SK-N-SH (cell line): ENCODE results near the gene TBX2. TPM values are rescaled to one million over a fixed set of nuclear protein-coding genes. Genes with fewer than 3 reads are reported as not detected.

Source experiments
- CTCF ChIA-PET: fragments of 300-600, 350-600 bp; formaldehyde crosslinking; extraction: SDS; loops from one replicate; lab custom pipeline; 2021; lab: Yijun Ruan, JAX
- POLR2A ChIA-PET: fragments of 350-600 bp; sonication (Branson Sonifier 250); formaldehyde crosslinking; extraction: SDS; loops from one replicate; lab custom pipeline; 2020; ENCODE audit warnings: antibody characterized with exemption, inconsistent platforms; lab: Yijun Ruan, JAX
- DNase-seq: peaks from one replicate; pipeline ENCODE4 v3.0.0; 2012
- H2AFZ ChIP-seq: fragments of 200-600 bp; sonication (generic); 2 replicates; pipeline ENCODE4 v1.8.1; 2016; ENCODE audit warnings: antibody characterized with exemption, mild to moderate bottlenecking, low read depth
- H3F3A ChIP-seq: fragments of 200-600 bp; sonication (generic); replicated peaks from 2 replicates; pipeline ENCODE3; 2016; ENCODE audit warnings: antibody characterized with exemption, mild to moderate bottlenecking; ENCODE audit not compliant: insufficient read depth
- H3K27ac ChIP-seq, 2 experiments: fragments of 200-500 bp in 1 of 2; fragments of 200-600 bp in 1 of 2; sonication (Bioruptor generic) in 1 of 2; sonication (generic), shearing (Covaris generic) in 1 of 2; 2 replicates each; pipeline versions ENCODE4 v1.5.1 to v1.6.1; 2014 to 2016; ENCODE audit warnings: low read depth in 2 of 2, inconsistent platforms in 1 of 2, low read length in 1 of 2, mild to moderate bottlenecking in 1 of 2, mixed read lengths in 1 of 2
- H3K27me3 ChIP-seq: fragments of 200-600 bp; sonication (generic), shearing (Covaris generic); 2 replicates; pipeline ENCODE4 v1.6.1; 2016; ENCODE audit warnings: mixed run types; ENCODE audit not compliant: insufficient read depth
- H3K36me3 ChIP-seq, 2 experiments: fragments of 200-500 bp in 1 of 2; fragments of 200-600 bp in 1 of 2; sonication (Bioruptor generic) in 1 of 2; sonication (generic) in 1 of 2; replicated peaks in 1 of 2; 2 replicates each; pipeline versions ENCODE3 to v1.5.1; 2014 to 2016; ENCODE audit warnings: low read length in 1 of 2, mild to moderate bottlenecking in 1 of 2; ENCODE audit not compliant: insufficient read depth in 2 of 2, control insufficient read depth in 1 of 2
- H3K4me1 ChIP-seq, 2 experiments: fragments of 200-500 bp in 1 of 2; fragments of 200-600 bp in 1 of 2; sonication (Bioruptor generic) in 1 of 2; sonication (generic), shearing (Covaris generic) in 1 of 2; 2 replicates each; pipeline versions ENCODE4 v1.5.1 to v1.6.1; 2014 to 2016; ENCODE audit warnings: low read depth in 1 of 2, low read length in 1 of 2, mixed run types in 1 of 2; ENCODE audit not compliant: insufficient read depth in 2 of 2, control insufficient read depth in 1 of 2
- H3K4me2 ChIP-seq: fragments of 200-600 bp; sonication (generic), shearing (Covaris generic); 2 replicates; pipeline ENCODE4 v1.6.1; 2017; ENCODE audit warnings: mixed run types
- H3K4me3 ChIP-seq, 2 experiments: fragments of 200-500 bp in 1 of 2; fragments of 200-600 bp in 1 of 2; sonication (Bioruptor generic) in 1 of 2; sonication (generic), shearing (Covaris generic) in 1 of 2; 2 replicates each; pipeline versions ENCODE4 v1.5.1 to v1.8.1; 2014 to 2016; ENCODE audit warnings: low read depth in 2 of 2, inconsistent platforms in 1 of 2, low read length in 1 of 2, mild to moderate bottlenecking in 1 of 2, mixed read lengths in 1 of 2, moderate library complexity in 1 of 2
- H3K79me2 ChIP-seq: fragments of 200-600 bp; sonication (generic); 2 replicates; pipeline ENCODE4 v1.8.1; 2017; ENCODE audit warnings: mild to moderate bottlenecking; ENCODE audit not compliant: insufficient read depth
- H3K9ac ChIP-seq: fragments of 200-600 bp; sonication (generic); 2 replicates; pipeline ENCODE4 v1.6.1; 2017; ENCODE audit warnings: mixed run types
- H3K9me2 ChIP-seq: fragments of 200-600 bp; sonication (generic); 2 replicates; pipeline ENCODE4 v1.6.1; 2017; ENCODE audit warnings: mixed run types
- H3K9me3 ChIP-seq: fragments of 200-600 bp; sonication (generic); 2 replicates; pipeline ENCODE4 v1.6.1; 2017; ENCODE audit warnings: mixed run types, mild to moderate bottlenecking, moderate library complexity
- H4K20me1 ChIP-seq: fragments of 200-600 bp; sonication (generic); 2 replicates; pipeline ENCODE4 v1.6.1; 2017; ENCODE audit warnings: mild to moderate bottlenecking, mixed run types; ENCODE audit not compliant: insufficient read depth
- ELF1 ChIP-seq: IDR thresholded peaks from 2 replicates; pipeline ENCODE4 v1.4.0; 2012
- EZH2phosphoT487 ChIP-seq: fragments of 200-600 bp; sonication (generic); IDR thresholded peaks from 2 replicates; pipeline ENCODE4 v1.6.1; 2017; ENCODE audit warnings: low read depth, mixed run types, mild to moderate bottlenecking, antibody characterized with exemption, moderate library complexity, borderline replicate concordance
- FOXJ3 ChIP-seq: sonication (generic); formaldehyde crosslinking; IDR thresholded peaks from 2 replicates; pipeline ENCODE4 v1.5.1; 2020; ENCODE audit warnings: mild to moderate bottlenecking, missing genetic modification reagents
- GABPA ChIP-seq: IDR thresholded peaks from 2 replicates; pipeline ENCODE4 v1.4.0; 2012; ENCODE audit warnings: low read depth, mild to moderate bottlenecking
- GATA2 ChIP-seq: sonication (generic); formaldehyde crosslinking; IDR thresholded peaks from 2 replicates; pipeline ENCODE4 v1.5.0; 2020; ENCODE audit warnings: mild to moderate bottlenecking, missing genetic modification reagents
- JUND ChIP-seq: IDR thresholded peaks from 2 replicates; pipeline ENCODE4 v1.4.0; 2012
- MXI1 ChIP-seq: IDR thresholded peaks from 2 replicates; pipeline ENCODE4 v1.6.1; 2012; ENCODE audit warnings: mild to moderate bottlenecking, low read depth, low read length, improper control_type of control experiment
- NRF1 ChIP-seq: IDR thresholded peaks from 2 replicates; pipeline ENCODE4 v1.6.1; 2012; ENCODE audit warnings: low read depth, mild to moderate bottlenecking, low read length
- POLR2AphosphoS5 ChIP-seq: IDR thresholded peaks from 2 replicates; pipeline ENCODE4 v1.6.1; 2012; ENCODE audit warnings: low read depth, low read length
- RAD21 ChIP-seq: IDR thresholded peaks from 2 replicates; pipeline ENCODE4 v1.6.1; 2012; ENCODE audit warnings: mild to moderate bottlenecking, low read length
- RCOR1 ChIP-seq: fragments of 150-350 bp; IDR thresholded peaks from 2 replicates; pipeline ENCODE4 v1.6.1; 2017; ENCODE audit warnings: antibody characterized with exemption, low read length
- RXRA ChIP-seq: IDR thresholded peaks from 2 replicates; pipeline ENCODE4 v1.4.0; 2012; ENCODE audit warnings: low read depth, mild to moderate bottlenecking, borderline replicate concordance
- SIN3A ChIP-seq: IDR thresholded peaks from 2 replicates; pipeline ENCODE4 v1.6.1; 2012; ENCODE audit warnings: low read depth, mild to moderate bottlenecking, low read length, moderate library complexity, borderline replicate concordance
- TAF1 ChIP-seq: IDR thresholded peaks from 2 replicates; pipeline ENCODE4 v1.6.1; 2012; ENCODE audit warnings: low read depth, mild to moderate bottlenecking, low read length, moderate library complexity, borderline replicate concordance
- TCF12 ChIP-seq: IDR thresholded peaks from 2 replicates; pipeline ENCODE4 v1.4.0; 2012
- TEAD4 ChIP-seq: IDR thresholded peaks from 2 replicates; pipeline ENCODE4 v1.4.0; 2012; ENCODE audit warnings: mild to moderate bottlenecking, borderline replicate concordance; ENCODE audit not compliant: insufficient read depth
- YY1 ChIP-seq: IDR thresholded peaks from 2 replicates; pipeline ENCODE4 v1.4.0; 2012; ENCODE audit warnings: low read depth, mild to moderate bottlenecking
- WGBS: methylation state at CpG from one replicate; pipeline ENCODE4 v1.1.6; 2017; ENCODE audit warnings: low lambda C conversion rate; 5-methylcytosine and 5-hydroxymethylcytosine counted together
- polyA plus RNA-seq, 3 experiments: library from polyadenylated mRNA; depleted of rRNA; stranded (reverse); fragments of >200 nt; gene quantifications; 2 replicates each; pipeline ENCODE4 v1.2.3, GENCODE V29; 2012
- TF ChIP-seq, protein P1 (sequence below): IDR thresholded peaks from 2 replicates; pipeline ENCODE4 v1.4.0; 2012; ENCODE audit warnings: low read depth, borderline replicate concordance
- TF ChIP-seq, protein P2 (sequence below): IDR thresholded peaks from 2 replicates; pipeline ENCODE4 v1.4.0; 2012; ENCODE audit warnings: low read depth, borderline replicate concordance
- TF ChIP-seq, protein P3 (sequence below): fragments of 150-350 bp; IDR thresholded peaks from 2 replicates; pipeline ENCODE4 v1.6.1; 2017; ENCODE audit warnings: antibody characterized with exemption, low read length, low read depth, borderline replicate concordance
- TF ChIP-seq, protein P4 (sequence below): fragments of 200-600 bp; sonication (generic); IDR thresholded peaks from 2 replicates; pipeline ENCODE4 v1.6.1; 2017; ENCODE audit warnings: antibody characterized with exemption, mild to moderate bottlenecking, moderate library complexity
- TF ChIP-seq, protein P5 (sequence below): IDR thresholded peaks from 2 replicates; pipeline ENCODE4 v1.6.1; 2012; ENCODE audit warnings: mild to moderate bottlenecking, low read depth, low read length, moderate library complexity
- TF ChIP-seq, protein P6 (sequence below): IDR thresholded peaks from 2 replicates; pipeline ENCODE4; 2012

TBX2 gene
- polyA plus RNA-seq, 1 of the 3 experiments (the other 2 are of a cell fraction), result 57.8 TPM

DNA sequence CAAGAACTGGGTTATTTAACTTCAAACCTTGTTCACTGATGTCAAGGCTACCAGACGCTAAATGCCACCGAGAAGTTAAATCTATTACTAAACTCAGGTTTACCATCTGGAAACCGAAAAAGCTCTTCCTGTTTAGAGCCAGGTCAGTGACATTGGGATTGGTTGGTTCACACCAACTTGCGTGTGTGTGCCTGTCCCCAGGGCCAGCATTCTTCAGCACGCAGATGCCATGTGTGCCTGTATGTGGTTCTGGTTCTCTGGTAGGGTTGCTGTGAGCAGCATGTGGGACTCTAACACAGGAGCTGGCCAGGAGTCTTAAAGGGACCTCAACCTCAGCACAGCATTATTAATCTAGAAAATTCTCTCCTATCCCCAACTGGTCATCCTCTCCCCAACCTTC is 18.1 kb upstream of the TBX2 start:
- CTCF ChIA-PET, result interaction anchor here (0.6 to 9.4 kb wide), 16 partner anchors 8 to 661 kb away, joined by 3 to 133 read pairs (median 4); partner anchors contain the start of gene TBX2
- peak overlapping the region in 1 of 2 experiments; percentile 15; a peak in 1 of 4 replicates for H3K4me3 ChIP-seq
- no peaks in the 10 kb centered on the region for H3K79me2 ChIP-seq
- no peaks in the 10 kb centered on the region for H3K9me2 ChIP-seq
- no peaks in the 10 kb centered on the region for H3F3A ChIP-seq
- peak; percentile 76 for DNase-seq
- no peaks in the 10 kb centered on the region for H4K20me1 ChIP-seq
- H3K4me1 ChIP-seq, result peaks cover 0 to 78% of the 10 kb centered on the region in 2 experiments; a peak in 3 of 4 replicates
- no peaks in the 10 kb centered on the region for H3K9me3 ChIP-seq
- 80% methylated on average over 5 of the region's 5 CpGs for WGBS
- no peak overlapping the region for H2AFZ ChIP-seq
- H3K36me3 ChIP-seq, result no peaks in the 10 kb centered on the region
- H3K27me3 ChIP-seq, result no peaks in the 10 kb centered on the region
- no peak overlapping the region for H3K9ac ChIP-seq
- POLR2A ChIA-PET, result interaction anchor here (0.6 to 7.5 kb wide), 8 partner anchors 15 to 237 kb away, joined by 3 to 105 read pairs (median 6); partner anchors contain the start of gene TBX2
- no peak overlapping the region for H3K4me2 ChIP-seq
- peak overlapping the region; percentile 6 to 98; a peak in 3 of 4 replicates for H3K27ac ChIP-seq
- TF ChIP-seq, protein P1, sequence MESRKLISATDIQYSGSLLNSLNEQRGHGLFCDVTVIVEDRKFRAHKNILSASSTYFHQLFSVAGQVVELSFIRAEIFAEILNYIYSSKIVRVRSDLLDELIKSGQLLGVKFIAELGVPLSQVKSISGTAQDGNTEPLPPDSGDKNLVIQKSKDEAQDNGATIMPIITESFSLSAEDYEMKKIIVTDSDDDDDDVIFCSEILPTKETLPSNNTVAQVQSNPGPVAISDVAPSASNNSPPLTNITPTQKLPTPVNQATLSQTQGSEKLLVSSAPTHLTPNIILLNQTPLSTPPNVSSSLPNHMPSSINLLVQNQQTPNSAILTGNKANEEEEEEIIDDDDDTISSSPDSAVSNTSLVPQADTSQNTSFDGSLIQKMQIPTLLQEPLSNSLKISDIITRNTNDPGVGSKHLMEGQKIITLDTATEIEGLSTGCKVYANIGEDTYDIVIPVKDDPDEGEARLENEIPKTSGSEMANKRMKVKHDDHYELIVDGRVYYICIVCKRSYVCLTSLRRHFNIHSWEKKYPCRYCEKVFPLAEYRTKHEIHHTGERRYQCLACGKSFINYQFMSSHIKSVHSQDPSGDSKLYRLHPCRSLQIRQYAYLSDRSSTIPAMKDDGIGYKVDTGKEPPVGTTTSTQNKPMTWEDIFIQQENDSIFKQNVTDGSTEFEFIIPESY, result no peak
- TF ChIP-seq, protein P2, sequence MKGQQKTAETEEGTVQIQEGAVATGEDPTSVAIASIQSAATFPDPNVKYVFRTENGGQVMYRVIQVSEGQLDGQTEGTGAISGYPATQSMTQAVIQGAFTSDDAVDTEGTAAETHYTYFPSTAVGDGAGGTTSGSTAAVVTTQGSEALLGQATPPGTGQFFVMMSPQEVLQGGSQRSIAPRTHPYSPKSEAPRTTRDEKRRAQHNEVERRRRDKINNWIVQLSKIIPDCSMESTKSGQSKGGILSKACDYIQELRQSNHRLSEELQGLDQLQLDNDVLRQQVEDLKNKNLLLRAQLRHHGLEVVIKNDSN, result no peak
- TF ChIP-seq YY1 (no peak), FOXJ3 (CRISPR knock-in tag) (no peak), TAF1 (no peak), SIN3A (no peak), POLR2AphosphoS5 (no peak), RCOR1 (peak; percentile 94), TCF12 (no peak), RXRA (no peak), MXI1 (peak; percentile 89), NRF1 (no peak), GATA2 (CRISPR knock-in tag) (no peak; the same call in 1 of the 2 replicates), GABPA (no peak), TEAD4 (no peak), ELF1 (no peak), RAD21 (peak; percentile 24; the same call in 1 of the 2 replicates), JUND (no peak), EZH2phosphoT487 (no peak)
- TF ChIP-seq, protein P3, sequence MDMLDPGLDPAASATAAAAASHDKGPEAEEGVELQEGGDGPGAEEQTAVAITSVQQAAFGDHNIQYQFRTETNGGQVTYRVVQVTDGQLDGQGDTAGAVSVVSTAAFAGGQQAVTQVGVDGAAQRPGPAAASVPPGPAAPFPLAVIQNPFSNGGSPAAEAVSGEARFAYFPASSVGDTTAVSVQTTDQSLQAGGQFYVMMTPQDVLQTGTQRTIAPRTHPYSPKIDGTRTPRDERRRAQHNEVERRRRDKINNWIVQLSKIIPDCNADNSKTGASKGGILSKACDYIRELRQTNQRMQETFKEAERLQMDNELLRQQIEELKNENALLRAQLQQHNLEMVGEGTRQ, result no peak
- TF ChIP-seq, protein P4, sequence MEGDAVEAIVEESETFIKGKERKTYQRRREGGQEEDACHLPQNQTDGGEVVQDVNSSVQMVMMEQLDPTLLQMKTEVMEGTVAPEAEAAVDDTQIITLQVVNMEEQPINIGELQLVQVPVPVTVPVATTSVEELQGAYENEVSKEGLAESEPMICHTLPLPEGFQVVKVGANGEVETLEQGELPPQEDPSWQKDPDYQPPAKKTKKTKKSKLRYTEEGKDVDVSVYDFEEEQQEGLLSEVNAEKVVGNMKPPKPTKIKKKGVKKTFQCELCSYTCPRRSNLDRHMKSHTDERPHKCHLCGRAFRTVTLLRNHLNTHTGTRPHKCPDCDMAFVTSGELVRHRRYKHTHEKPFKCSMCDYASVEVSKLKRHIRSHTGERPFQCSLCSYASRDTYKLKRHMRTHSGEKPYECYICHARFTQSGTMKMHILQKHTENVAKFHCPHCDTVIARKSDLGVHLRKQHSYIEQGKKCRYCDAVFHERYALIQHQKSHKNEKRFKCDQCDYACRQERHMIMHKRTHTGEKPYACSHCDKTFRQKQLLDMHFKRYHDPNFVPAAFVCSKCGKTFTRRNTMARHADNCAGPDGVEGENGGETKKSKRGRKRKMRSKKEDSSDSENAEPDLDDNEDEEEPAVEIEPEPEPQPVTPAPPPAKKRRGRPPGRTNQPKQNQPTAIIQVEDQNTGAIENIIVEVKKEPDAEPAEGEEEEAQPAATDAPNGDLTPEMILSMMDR, result no peak
- TF ChIP-seq, protein P5, sequence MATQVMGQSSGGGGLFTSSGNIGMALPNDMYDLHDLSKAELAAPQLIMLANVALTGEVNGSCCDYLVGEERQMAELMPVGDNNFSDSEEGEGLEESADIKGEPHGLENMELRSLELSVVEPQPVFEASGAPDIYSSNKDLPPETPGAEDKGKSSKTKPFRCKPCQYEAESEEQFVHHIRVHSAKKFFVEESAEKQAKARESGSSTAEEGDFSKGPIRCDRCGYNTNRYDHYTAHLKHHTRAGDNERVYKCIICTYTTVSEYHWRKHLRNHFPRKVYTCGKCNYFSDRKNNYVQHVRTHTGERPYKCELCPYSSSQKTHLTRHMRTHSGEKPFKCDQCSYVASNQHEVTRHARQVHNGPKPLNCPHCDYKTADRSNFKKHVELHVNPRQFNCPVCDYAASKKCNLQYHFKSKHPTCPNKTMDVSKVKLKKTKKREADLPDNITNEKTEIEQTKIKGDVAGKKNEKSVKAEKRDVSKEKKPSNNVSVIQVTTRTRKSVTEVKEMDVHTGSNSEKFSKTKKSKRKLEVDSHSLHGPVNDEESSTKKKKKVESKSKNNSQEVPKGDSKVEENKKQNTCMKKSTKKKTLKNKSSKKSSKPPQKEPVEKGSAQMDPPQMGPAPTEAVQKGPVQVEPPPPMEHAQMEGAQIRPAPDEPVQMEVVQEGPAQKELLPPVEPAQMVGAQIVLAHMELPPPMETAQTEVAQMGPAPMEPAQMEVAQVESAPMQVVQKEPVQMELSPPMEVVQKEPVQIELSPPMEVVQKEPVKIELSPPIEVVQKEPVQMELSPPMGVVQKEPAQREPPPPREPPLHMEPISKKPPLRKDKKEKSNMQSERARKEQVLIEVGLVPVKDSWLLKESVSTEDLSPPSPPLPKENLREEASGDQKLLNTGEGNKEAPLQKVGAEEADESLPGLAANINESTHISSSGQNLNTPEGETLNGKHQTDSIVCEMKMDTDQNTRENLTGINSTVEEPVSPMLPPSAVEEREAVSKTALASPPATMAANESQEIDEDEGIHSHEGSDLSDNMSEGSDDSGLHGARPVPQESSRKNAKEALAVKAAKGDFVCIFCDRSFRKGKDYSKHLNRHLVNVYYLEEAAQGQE, result no peak
- TF ChIP-seq, protein P6, sequence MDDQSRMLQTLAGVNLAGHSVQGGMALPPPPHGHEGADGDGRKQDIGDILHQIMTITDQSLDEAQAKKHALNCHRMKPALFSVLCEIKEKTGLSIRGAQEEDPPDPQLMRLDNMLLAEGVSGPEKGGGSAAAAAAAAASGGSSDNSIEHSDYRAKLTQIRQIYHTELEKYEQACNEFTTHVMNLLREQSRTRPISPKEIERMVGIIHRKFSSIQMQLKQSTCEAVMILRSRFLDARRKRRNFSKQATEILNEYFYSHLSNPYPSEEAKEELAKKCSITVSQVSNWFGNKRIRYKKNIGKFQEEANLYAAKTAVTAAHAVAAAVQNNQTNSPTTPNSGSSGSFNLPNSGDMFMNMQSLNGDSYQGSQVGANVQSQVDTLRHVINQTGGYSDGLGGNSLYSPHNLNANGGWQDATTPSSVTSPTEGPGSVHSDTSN, result no peak
